SK-N-MC (cell line): ENCODE measurements around the gene PRR16.

ENCODE experiments used
- EZH2 ChIP-seq: fragments of 200-600 bp; sonication (generic); IDR thresholded peaks from one replicate; pipeline ENCODE4 v1.6.1; 2017; ENCODE audit warnings: antibody characterized with exemption
- POLR2AphosphoS5 ChIP-seq: IDR thresholded peaks from 2 replicates; pipeline ENCODE4 v1.6.1; 2012; ENCODE audit warnings: mild to moderate bottlenecking, low read depth, low read length, borderline replicate concordance

GRCh38 chr5:120527251-120527650, 63.2 kb downstream of the PRR16 start:
- no peak for TF ChIP-seq POLR2AphosphoS5
- no peak for TF ChIP-seq EZH2
